Tibial nerve (tissue), 4 donors: ENCODE measurements around the gene SLC52A3.
A peak's percentile ranks its signal among the peaks of the same experiment; 100 is the strongest.

ENCODE experiments used
- CTCF ChIP-seq, 5 experiments: fragments of 200-600 bp in 3 of 5; fragments of 450-650 bp in 2 of 5; sonication (generic) in 3 of 5; IDR thresholded peaks; one replicate each; pipeline ENCODE4 v1.5.1; 2016 to 2019; ENCODE audit warnings: antibody characterized with exemption in 5 of 5, mild to moderate bottlenecking in 3 of 5, moderate library complexity in 2 of 5
- EP300 ChIP-seq, 2 donors: sonication (generic); formaldehyde crosslinking; IDR thresholded peaks; one replicate each; pipeline ENCODE4 v1.6.1; 2017; ENCODE audit warnings: antibody characterized with exemption in 2 of 2, mild to moderate bottlenecking in 1 of 2
- POLR2A ChIP-seq, 2 donors: fragments of 450-650 bp; IDR thresholded peaks; one replicate each; pipeline ENCODE4 v1.6.1; 2017; ENCODE audit warnings: antibody characterized with exemption in 2 of 2, mild to moderate bottlenecking in 2 of 2, moderate library complexity in 2 of 2

GRCh38 chr20:728256-728944 lies 39.9 kb downstream of the SLC52A3 start:
- TF ChIP-seq CTCF (IDR thresholded peaks at IDR 0.05), result peak in 4 of 5 experiments; percentile 13 to 43 (median 34)
- no peak for TF ChIP-seq POLR2A (IDR thresholded peaks at IDR 0.05)
- TF ChIP-seq EP300 (IDR thresholded peaks at IDR 0.05), result no peak
